SH-SY5Y (cell line): ENCODE results near the gene FBXL7.

Experiments used
- GATA2 ChIP-seq: IDR thresholded peaks from 2 replicates; pipeline ENCODE4 v1.6.1; 2011; ENCODE audit warnings: mild to moderate bottlenecking, low read depth, low read length
- GATA3 ChIP-seq: IDR thresholded peaks from 2 replicates; pipeline ENCODE4 v1.6.1; 2011; ENCODE audit warnings: low read depth, mild to moderate bottlenecking, low read length, moderate library complexity

Gene FBXL7

GRCh38 chr5:15618938-15619337 lies 119.0 kb downstream of the FBXL7 start:
- TF ChIP-seq GATA2, result no peak
- TF ChIP-seq GATA3, result no peak

- TF ChIP-seq GATA3 (no peak), GATA2 (no peak)
Measured at GRCh38 chr5:15620501-15620900, 120.5 kb downstream of the FBXL7 start.

GRCh38 chr5:15621094-15621493 lies 121.1 kb downstream of the FBXL7 start:
- TF ChIP-seq GATA2, result no peak
- no peak for TF ChIP-seq GATA3

- TF ChIP-seq GATA3 (no peak), GATA2 (no peak)
Measured at GRCh38 chr5:15623794-15624193, 123.8 kb downstream of the FBXL7 start.

GRCh38 chr5:15627109-15627508 lies 127.1 kb downstream of the FBXL7 start:
- TF ChIP-seq GATA3 (no peak), GATA2 (no peak)

- TF ChIP-seq GATA3, result no peak
- no peak for TF ChIP-seq GATA2
Measured at GRCh38 chr5:15627647-15628046, 127.7 kb downstream of the FBXL7 start.

GRCh38 chr5:15630441-15630840 lies 130.5 kb downstream of the FBXL7 start:
- no peak for TF ChIP-seq GATA3
- no peak for TF ChIP-seq GATA2

- TF ChIP-seq GATA2 (no peak), GATA3 (no peak)
Measured at GRCh38 chr5:15634591-15635288, 134.8 kb downstream of the FBXL7 start.

- no peak for TF ChIP-seq GATA3
Measured at GRCh38 chr5:15635289-15635616, 135.3 kb downstream of the FBXL7 start.

GRCh38 chr5:15637345-15637744 lies 137.4 kb downstream of the FBXL7 start:
- TF ChIP-seq GATA2 (no peak), GATA3 (no peak)

GRCh38 chr5:15637886-15638285 lies 137.9 kb downstream of the FBXL7 start:
- no peak for TF ChIP-seq GATA2
- no peak for TF ChIP-seq GATA3

GRCh38 chr5:15638296-15638695 lies 138.3 kb downstream of the FBXL7 start:
- TF ChIP-seq GATA3 (no peak), GATA2 (no peak)

- TF ChIP-seq GATA3 (no peak), GATA2 (no peak)
Measured at GRCh38 chr5:15639288-15639687, 139.3 kb downstream of the FBXL7 start.

GRCh38 chr5:15640116-15640515 lies 140.1 kb downstream of the FBXL7 start:
- TF ChIP-seq GATA3 (no peak), GATA2 (no peak)

GRCh38 chr5:15643731-15644130 lies 143.8 kb downstream of the FBXL7 start:
- no peak for TF ChIP-seq GATA2
- TF ChIP-seq GATA3, result no peak

GRCh38 chr5:15645381-15646160 lies 145.6 kb downstream of the FBXL7 start:
- TF ChIP-seq GATA3 (no peak), GATA2 (no peak)
